Omental fat pad (tissue), 4 donors: ENCODE measurements around the gene RYR1. TPM values are rescaled to one million over a fixed set of nuclear protein-coding genes. Genes with fewer than 3 reads are reported as not detected.
"Not testable (repeated sequence)": the region's sequence is repeated elsewhere in the genome, so short reads cannot be mapped to it uniquely, and the experiment has no call there.

Source experiments
- ATAC-seq: fragments of 150-250 bp; one replicate; pipeline ENCODE4 v1.9.1; 2016; ENCODE audit warnings: mild to moderate bottlenecking, moderate library complexity; ENCODE audit not compliant: low FRiP score
- DNase-seq: peaks from one replicate; pipeline ENCODE4 v3.0.0-alpha.2; 2019; ENCODE audit warnings: low spot score
- CTCF ChIP-seq, 3 donors: fragments of 450-650 bp; IDR thresholded peaks; one replicate each; pipeline ENCODE4 v1.5.1; 2016 to 2017; ENCODE audit warnings: antibody characterized with exemption in 3 of 3, mild to moderate bottlenecking in 3 of 3, moderate library complexity in 2 of 3
- total RNA-seq, 4 donors: library from RNA; depleted of rRNA; stranded (reverse); fragments of >200 nt; gene quantifications; one replicate each; pipeline ENCODE4 v1.1.0, GENCODE V29; 2016

Gene RYR1
- total RNA-seq, 4 donors from 2014 or later = 1.9 to 3.6 (median 3.3) TPM

GRCh38 chr19:38626401-38626800 lies 192.9 kb downstream of the RYR1 start:
- no peak for TF ChIP-seq CTCF (IDR thresholded peaks at IDR 0.05)
- DNase-seq (no peak), ATAC-seq (no peak)

DNA sequence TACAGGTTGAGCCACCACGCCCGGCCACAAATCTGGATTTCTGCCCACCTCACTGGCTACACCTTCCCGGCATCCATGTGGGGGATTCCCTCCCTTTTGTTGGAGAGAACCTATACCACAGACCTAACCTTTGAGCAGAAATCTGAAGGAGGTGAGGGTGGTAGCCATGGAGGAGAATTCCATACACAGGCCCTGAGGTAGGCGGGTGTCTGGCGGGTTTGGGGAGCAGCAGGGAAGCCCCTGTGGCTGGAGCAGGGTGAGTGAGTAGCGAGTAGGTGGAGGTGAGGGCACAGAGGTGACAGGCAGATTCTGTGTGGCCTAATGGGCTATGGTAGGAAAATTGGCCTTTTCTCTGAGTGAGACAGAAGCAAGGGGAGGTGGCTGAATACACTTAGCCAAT lies 196.1 kb downstream of the RYR1 start:
- no peak for ATAC-seq
- DNase-seq = no peak
- TF ChIP-seq CTCF (IDR thresholded peaks at IDR 0.05) = no peak

DNA sequence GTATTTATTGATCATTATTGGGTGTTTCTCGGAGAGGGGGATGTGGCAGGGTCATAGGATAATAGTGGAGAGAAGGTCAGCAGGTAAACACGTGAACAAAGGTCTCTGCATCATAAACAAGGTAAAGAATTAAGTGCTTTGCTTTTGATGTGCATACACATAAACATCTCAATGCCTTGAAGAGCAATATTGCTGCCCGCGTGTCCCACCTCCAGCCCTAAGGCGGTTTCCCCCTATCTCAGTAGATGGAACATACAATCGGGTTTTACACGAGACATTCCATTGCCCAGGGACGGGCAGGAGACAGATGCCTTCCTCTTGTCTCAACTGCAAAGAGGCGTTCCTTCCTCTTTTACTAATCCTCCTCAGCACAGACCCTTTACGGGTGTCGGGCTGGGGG lies 197.8 kb downstream of the RYR1 start:
- ATAC-seq, DNase-seq: not testable (repeated sequence)

DNA sequence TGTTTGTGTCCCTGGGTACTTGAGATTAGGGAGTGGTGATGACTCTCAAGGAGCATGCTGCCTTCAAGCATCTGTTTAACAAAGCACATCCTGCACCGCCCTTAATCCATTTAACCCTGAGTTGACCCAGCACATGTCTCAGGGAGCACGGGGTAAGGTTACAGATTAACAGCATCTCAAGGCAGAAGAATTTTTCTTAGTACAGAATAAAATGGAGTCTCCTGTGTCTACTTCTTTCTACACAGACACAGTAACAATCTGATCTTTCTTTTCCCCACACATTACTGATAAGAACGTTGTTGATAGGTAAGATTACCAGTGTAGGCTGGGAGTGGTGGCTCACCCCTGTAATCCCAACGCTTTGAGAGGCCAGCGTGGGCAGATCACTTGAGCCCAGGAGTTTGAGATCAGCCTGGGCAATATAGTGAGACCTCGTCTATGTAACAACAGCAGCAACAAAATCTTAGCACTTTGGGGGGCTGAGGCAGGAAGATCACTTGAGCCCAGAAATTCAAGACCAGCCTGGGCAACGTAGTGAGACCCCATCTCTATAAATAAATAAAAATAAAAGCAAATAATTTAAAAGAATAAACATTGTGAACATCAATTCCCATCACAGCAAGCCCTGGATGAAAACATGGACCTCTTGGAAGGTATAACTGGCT lies 198.5 kb downstream of the RYR1 start:
- not testable (repeated sequence) for DNase-seq, ATAC-seq

- DNase-seq (no peak), ATAC-seq (no peak)
- TF ChIP-seq CTCF (IDR thresholded peaks at IDR 0.05) = no peak
Measured at GRCh38 chr19:38632476-38633213, 199.2 kb downstream of the RYR1 start.

DNA sequence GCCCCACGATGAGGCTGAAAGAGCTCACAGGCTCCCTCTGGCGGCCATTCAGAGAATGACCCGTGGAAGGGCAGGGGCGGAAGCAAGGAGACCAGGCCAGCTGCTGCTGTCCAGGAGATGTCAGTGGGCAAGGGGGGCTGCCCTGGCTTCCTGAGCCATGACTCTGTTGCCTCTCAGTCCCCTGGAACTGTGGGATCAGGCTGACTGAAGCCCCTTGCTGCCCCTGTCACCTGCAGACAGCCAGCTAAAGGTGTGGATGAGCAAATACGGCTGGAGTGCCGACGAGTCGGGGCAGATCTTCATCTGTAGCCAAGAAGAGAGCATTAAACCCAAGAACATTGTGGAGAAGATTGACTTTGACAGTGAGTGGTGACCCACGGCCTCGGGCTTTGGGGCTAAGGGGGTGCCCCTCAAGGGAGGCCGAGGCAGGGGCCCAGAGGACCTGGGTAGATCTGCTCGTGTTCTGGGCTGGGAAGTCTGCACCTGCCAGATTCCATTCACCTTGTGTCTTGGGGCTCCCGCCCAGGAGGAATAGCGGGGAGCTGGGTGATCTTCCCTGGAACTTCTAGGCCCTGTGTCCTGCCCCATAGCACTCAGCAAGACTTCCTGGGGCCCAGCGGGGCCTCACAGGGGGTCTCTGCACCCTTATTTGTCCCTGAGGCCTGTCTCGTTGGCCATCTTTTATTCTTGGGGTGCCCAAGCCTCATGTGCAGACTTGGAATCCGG lies 201.4 kb downstream of the RYR1 start:
- peak in 1 of 3 donors; percentile 46 for TF ChIP-seq CTCF (IDR thresholded peaks at IDR 0.05)
- peak; percentile 80 for DNase-seq
- ATAC-seq = peak; percentile 41

- TF ChIP-seq CTCF (IDR thresholded peaks at IDR 0.05) = no peak
- ATAC-seq = no peak
- DNase-seq = no peak
Measured at GRCh38 chr19:38635483-38636399, 202.2 kb downstream of the RYR1 start.

Other genes with a start within 250 kb of the RYR1 start
- not detected for gene DPF1, start 209.5 kb upstream of the RYR1 start, total RNA-seq
- gene PPP1R14A, start 177.3 kb upstream of the RYR1 start, total RNA-seq = 100 to 1,000 TPM in 2 of 4 donors, 10 to 100 TPM in 2; 61.8 to 258 (median 118) TPM
- 10 to 100 TPM; 14.3 to 30.6 (median 24.0) TPM for gene SPINT2, start 169.1 kb upstream of the RYR1 start, total RNA-seq
- gene C19orf33, start 129.4 kb upstream of the RYR1 start, total RNA-seq = 10 to 100 TPM; 28.8 to 76.9 (median 47.2) TPM
- 10 to 100 TPM; 26.2 to 52.8 (median 31.4) TPM for gene YIF1B, start 117.7 kb upstream of the RYR1 start, total RNA-seq
- gene KCNK6, start 113.8 kb upstream of the RYR1 start, total RNA-seq = 10 to 100 TPM in 1 of 4 donors, 1 to 10 TPM in 3; 4.1 to 11.4 (median 7.2) TPM
- gene CATSPERG, start 97.9 kb upstream of the RYR1 start, total RNA-seq = 1 to 10 TPM; 2.8 to 6.6 (median 4.3) TPM
- gene PSMD8, start 59.1 kb upstream of the RYR1 start, total RNA-seq = 100 to 1,000 TPM; 177 to 505 (median 425) TPM
- not detected for gene GGN, start 45.7 kb upstream of the RYR1 start, total RNA-seq
- under 1 TPM in 3 of 4 donors, not detected in 1; 0.44 to 0.93 (median 0.84) TPM for gene SPRED3, start 45.0 kb upstream of the RYR1 start, total RNA-seq
- gene FAM98C, start 30.6 kb upstream of the RYR1 start, total RNA-seq = 10 to 100 TPM in 3 of 4 donors, 1 to 10 TPM in 1; 7.4 to 22.7 (median 10.6) TPM
- gene RASGRP4, start 7.5 kb upstream of the RYR1 start, total RNA-seq = 10 to 100 TPM in 2 of 4 donors, 1 to 10 TPM in 2; 5.8 to 27.6 (median 8.9) TPM
- 1 to 10 TPM; 1.5 to 3.2 (median 2.7) TPM for gene MAP4K1, start 184.3 kb downstream of the RYR1 start, total RNA-seq
- 100 to 1,000 TPM; 364 to 556 (median 476) TPM for gene EIF3K, start 185.5 kb downstream of the RYR1 start, total RNA-seq
- gene ACTN4, start 214.0 kb downstream of the RYR1 start, total RNA-seq = 100 to 1,000 TPM; 290 to 517 (median 367) TPM